Uterus (tissue), 2 donors: Measurements from ENCODE around the gene SLC25A28.

Experiments
- CTCF ChIP-seq, 4 experiments: fragments of 200-600 bp in 2 of 4; fragments of 450-650 bp in 2 of 4; sonication (generic) in 2 of 4; IDR thresholded peaks; one replicate each; pipeline ENCODE4 v1.5.1; 2016 to 2019; ENCODE audit warnings: antibody characterized with exemption in 4 of 4, mild to moderate bottlenecking in 2 of 4, moderate library complexity in 1 of 4
- POLR2A ChIP-seq, 2 donors: fragments of 450-650 bp; IDR thresholded peaks; one replicate each; pipeline ENCODE4 v1.6.1; 2016; ENCODE audit warnings: antibody characterized with exemption in 2 of 2, mild to moderate bottlenecking in 1 of 2, moderate library complexity in 1 of 2

- TF ChIP-seq CTCF (IDR thresholded peaks at IDR 0.05) (no peak), POLR2A (IDR thresholded peaks at IDR 0.05) (no peak)
Observed at GRCh38 chr10:99595236-99595635, 25.0 kb downstream of the SLC25A28 start.
